Astrocyte of the spinal cord (primary cell): ENCODE measurements around the gene C10orf90.

Experiments
- DNase-seq: peaks from one replicate; pipeline ENCODE4 v3.0.0; 2011; ENCODE audit warnings: low read depth, low spot score
- H3K4me3 ChIP-seq: 2 replicates; pipeline ENCODE4 v1.5.1; 2011; ENCODE audit warnings: low read depth, mild to moderate bottlenecking, low read length, moderate library complexity
- CTCF ChIP-seq: IDR thresholded peaks from 2 replicates; pipeline ENCODE4 v1.5.1; 2012; ENCODE audit warnings: low read depth, mild to moderate bottlenecking, low read length, inconsistent platforms
- in situ Hi-C: cut with HindIII; loops from 2 replicates; pipeline ENCODE4 v1.10.0; 2017; ENCODE audit warnings: low sequenced_read_pairs

Gene C10orf90

GRCh38 chr10:126617208-126617607 is 53.3 kb downstream of the C10orf90 start:
- no peak overlapping the region for H3K4me3 ChIP-seq
- DNase-seq: no peak
- no peak for TF ChIP-seq CTCF
- in situ Hi-C loops: no loop called here

- H3K4me3 ChIP-seq: no peak overlapping the region
- in situ Hi-C loops: no loop called here
- DNase-seq: no peak
- no peak for TF ChIP-seq CTCF
Measured at GRCh38 chr10:126616737-126617136, 53.8 kb downstream of the C10orf90 start.

GRCh38 chr10:126611303-126611702 is 59.2 kb downstream of the C10orf90 start:
- H3K4me3 ChIP-seq: no peak overlapping the region
- TF ChIP-seq CTCF: no peak
- in situ Hi-C loops: no loop called here
- no peak for DNase-seq

GRCh38 chr10:126609566-126609965 is 60.9 kb downstream of the C10orf90 start:
- H3K4me3 ChIP-seq: no peak overlapping the region
- no peak for TF ChIP-seq CTCF
- no peak for DNase-seq
- in situ Hi-C loops: no loop called here

DNA sequence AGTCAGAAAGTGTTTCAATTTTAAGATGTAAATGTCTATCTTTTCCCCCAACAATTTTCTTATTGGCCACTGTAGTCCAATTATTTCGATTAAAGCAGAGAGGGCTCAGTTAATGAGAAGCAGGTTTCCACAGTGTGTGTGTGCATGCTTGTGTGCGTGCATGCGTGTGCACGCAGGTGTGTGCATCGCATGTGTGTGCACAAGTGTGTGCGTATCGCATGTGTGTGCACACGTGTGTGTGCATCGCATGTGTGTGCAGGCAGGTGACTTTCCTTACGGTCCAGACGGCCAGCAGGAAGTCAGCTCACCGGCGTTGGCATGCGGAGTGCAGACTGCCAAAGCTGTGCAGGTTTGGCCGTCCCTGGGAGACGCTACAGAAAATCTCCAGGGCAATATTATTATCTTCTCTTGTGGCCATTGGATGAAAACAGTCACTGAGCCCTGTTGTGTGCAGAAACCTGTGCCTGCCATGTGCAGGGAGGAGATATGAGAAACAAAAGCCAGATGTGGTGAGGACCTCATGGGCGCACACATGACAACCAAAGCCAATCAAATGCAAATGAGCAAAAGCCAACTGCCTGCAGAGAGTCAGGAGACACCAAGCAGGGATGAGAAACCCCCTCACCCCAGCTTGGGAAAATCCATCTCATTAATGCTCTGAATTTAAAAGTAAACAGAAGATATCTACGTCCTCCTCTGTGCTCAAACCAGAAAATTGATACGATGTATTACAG is 70.4 kb downstream of the C10orf90 start:
- in situ Hi-C loops: no loop called here
- TF ChIP-seq CTCF: no peak
- H3K4me3 ChIP-seq: no peak overlapping the region
- no peak for DNase-seq

DNA sequence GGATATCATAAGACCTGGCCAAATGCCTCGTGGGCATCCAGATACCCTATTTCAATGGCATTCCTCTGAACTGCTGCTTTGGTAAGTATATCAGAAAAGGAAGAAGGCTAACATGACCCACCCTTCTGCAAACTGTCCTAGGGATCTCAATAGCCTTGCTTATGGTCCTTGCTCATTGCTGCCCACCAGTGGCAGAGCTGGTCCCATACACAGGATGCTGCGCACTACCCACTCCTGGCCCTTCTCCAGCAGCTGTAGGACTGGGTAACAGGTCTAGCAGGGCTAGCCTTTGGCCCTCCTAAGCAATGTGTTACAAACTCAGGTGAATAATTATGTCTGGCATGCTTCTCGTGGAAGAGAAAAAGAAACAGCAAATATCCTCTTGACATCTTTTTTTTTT is 72.5 kb downstream of the C10orf90 start:
- peak; percentile 50 for DNase-seq
- in situ Hi-C loops: no loop called here
- peak; percentile 86 for TF ChIP-seq CTCF
- H3K4me3 ChIP-seq: no peak overlapping the region

GRCh38 chr10:126597211-126597610 is 73.3 kb downstream of the C10orf90 start:
- no peak for TF ChIP-seq CTCF
- in situ Hi-C loops: no loop called here
- no peak for DNase-seq
- no peak overlapping the region for H3K4me3 ChIP-seq
